Smooth muscle cell (in vitro differentiated cells): ENCODE measurements around the gene ANAPC7. TPM values are rescaled to one million over a fixed set of nuclear protein-coding genes. Genes with fewer than 3 reads are reported as not detected.

Experiments used
- DNase-seq: peaks from one replicate; lab custom pipeline; 2025; ENCODE audit not compliant: unreplicated experiment; lab: John Stamatoyannopoulos, UW
- H2AFZ ChIP-seq: fragments of 200-600 bp; sonication (generic); 2 replicates; pipeline ENCODE4 v1.6.0; 2016; ENCODE audit warnings: antibody characterized with exemption, low read depth, mild to moderate bottlenecking
- H3F3A ChIP-seq: fragments of 200-600 bp; sonication (generic); 2 replicates; pipeline ENCODE4 v1.6.0; 2017; ENCODE audit warnings: antibody characterized with exemption, low read depth
- H3K27ac ChIP-seq: fragments of 200-600 bp; sonication (generic); 2 replicates; pipeline ENCODE4 v1.5.1; 2016; ENCODE audit warnings: low read depth, mild to moderate bottlenecking
- H3K27me3 ChIP-seq: fragments of 200-600 bp; sonication (generic); 2 replicates; pipeline ENCODE4 v1.6.1; 2016; ENCODE audit warnings: low read depth, mild to moderate bottlenecking
- H3K36me3 ChIP-seq: fragments of 200-600 bp; sonication (generic); 2 replicates; pipeline ENCODE4 v1.5.1; 2016; ENCODE audit warnings: low read depth
- H3K4me1 ChIP-seq: fragments of 200-600 bp; sonication (generic); 2 replicates; pipeline ENCODE4 v1.5.1; 2016; ENCODE audit warnings: low read depth
- H3K4me2 ChIP-seq: fragments of 200-600 bp; sonication (generic); 2 replicates; pipeline ENCODE4 v1.6.0; 2016; ENCODE audit warnings: mild to moderate bottlenecking
- H3K4me3 ChIP-seq: fragments of 200-600 bp; sonication (generic); 2 replicates; pipeline ENCODE4 v1.5.1; 2016; ENCODE audit warnings: mild to moderate bottlenecking
- H3K79me2 ChIP-seq: fragments of 200-600 bp; sonication (generic); 2 replicates; pipeline ENCODE4 v1.6.0; 2016; ENCODE audit warnings: low read depth, mild to moderate bottlenecking
- H3K9ac ChIP-seq: fragments of 200-600 bp; sonication (generic); 2 replicates; pipeline ENCODE4 v1.6.0; 2016; ENCODE audit warnings: low read depth
- H3K9me3 ChIP-seq: fragments of 200-600 bp; sonication (generic); replicated peaks from 2 replicates; pipeline ENCODE4 v1.5.1; 2016; ENCODE audit warnings: low read depth
- H4K20me1 ChIP-seq: fragments of 200-600 bp; sonication (generic); 2 replicates; pipeline ENCODE4 v1.6.0; 2016; ENCODE audit warnings: low read depth
- CTCF ChIP-seq: fragments of 200-600 bp; sonication (generic); IDR thresholded peaks from 2 replicates; pipeline ENCODE4 v1.5.1; 2017; ENCODE audit warnings: borderline replicate concordance, mild to moderate bottlenecking, antibody characterized with exemption; ENCODE audit not compliant: insufficient read depth, poor library complexity, severe bottlenecking
- WGBS: methylation state at CpG from one replicate; pipeline ENCODE4 v1.1.7; 2016; ENCODE audit warnings: low lambda C conversion rate; 5-methylcytosine and 5-hydroxymethylcytosine counted together
- polyA plus RNA-seq: library from polyadenylated mRNA; unstranded; fragments of >200 nt; fragmentation: Nextera tagmentation; extraction: Ambion mirVana; gene quantifications from 2 replicates; pipeline ENCODE4 v1.2.1, GENCODE V29; 2016
- total RNA-seq: library from RNA; depleted of rRNA; stranded (reverse); fragments of >200 nt; gene quantifications from 2 replicates; pipeline ENCODE4 v1.2.3, GENCODE V29; 2014

The ANAPC7 gene
- total and polyA plus RNA-seq, 2 experiments from 2014 or later: 22.1 to 36.8 TPM

- WGBS: 95% methylated on average over 7 of the region's 7 CpGs
- no peak overlapping the region for H3K4me3 ChIP-seq
Observed at GRCh38 chr12:110348431-110349059, 55.0 kb downstream of the ANAPC7 start.

GRCh38 chr12:110347767-110348166 is 55.7 kb downstream of the ANAPC7 start:
- H3K9me3 ChIP-seq: no peaks in the 10 kb centered on the region
- 95% methylated on average over 8 of the region's 8 CpGs for WGBS

More at GRCh38 chr12:110348431-110349059, 55.0 kb downstream of the ANAPC7 start:
- H3K79me2 ChIP-seq: no peaks in the 10 kb centered on the region
- H3F3A ChIP-seq: peaks cover 9% of the 10 kb centered on the region
- no peaks in the 10 kb centered on the region for H3K9me3 ChIP-seq
- no peaks in the 10 kb centered on the region for H3K27me3 ChIP-seq
- no peak overlapping the region for H3K27ac ChIP-seq
- no peak overlapping the region for H2AFZ ChIP-seq
- H3K36me3 ChIP-seq: peaks cover 20% of the 10 kb centered on the region
- DNase-seq: no peak
- H3K4me2 ChIP-seq: no peak overlapping the region
- H3K9ac ChIP-seq: no peak overlapping the region
- peaks cover 16% of the 10 kb centered on the region for H4K20me1 ChIP-seq
- no peaks in the 10 kb centered on the region for H3K4me1 ChIP-seq
- no peak for TF ChIP-seq CTCF

GRCh38 chr12:110345963-110346362 is 57.5 kb downstream of the ANAPC7 start:
- TF ChIP-seq CTCF: no peak
- 94% methylated on average over 12 of the region's 12 CpGs for WGBS
- peak overlapping the region; percentile 8 for H3K9ac ChIP-seq

More at GRCh38 chr12:110347767-110348166, 55.7 kb downstream of the ANAPC7 start:
- no peak for DNase-seq
- Histone ChIP-seq H3K4me1 (no peaks in the 10 kb centered on the region), H3F3A (peaks cover 9% of the 10 kb centered on the region), H3K27ac (no peak overlapping the region), H3K36me3 (peaks cover 28% of the 10 kb centered on the region), H3K27me3 (no peaks in the 10 kb centered on the region), H3K4me3 (no peak overlapping the region), H3K4me2 (no peak overlapping the region), H2AFZ (no peak overlapping the region), H4K20me1 (peaks cover 17% of the 10 kb centered on the region), H3K79me2 (no peaks in the 10 kb centered on the region), H3K9ac (no peak overlapping the region)
- TF ChIP-seq CTCF: no peak

GRCh38 chr12:110345176-110345661 is 58.3 kb downstream of the ANAPC7 start:
- WGBS: 80% methylated on average over 11 of the region's 11 CpGs
- H3K27ac ChIP-seq: peak overlapping the region; percentile 58
- no peaks in the 10 kb centered on the region for H3K27me3 ChIP-seq
- H3K9me3 ChIP-seq: no peaks in the 10 kb centered on the region
- peaks cover 43% of the 10 kb centered on the region for H3K36me3 ChIP-seq
- H3K4me1 ChIP-seq: no peaks in the 10 kb centered on the region
- H3K79me2 ChIP-seq: no peaks in the 10 kb centered on the region
- H3F3A ChIP-seq: peaks cover 9% of the 10 kb centered on the region
- no peak for TF ChIP-seq CTCF
- no peak overlapping the region for H3K4me3 ChIP-seq
- peak overlapping the region; percentile 8 for H3K9ac ChIP-seq
- peaks cover 23% of the 10 kb centered on the region for H4K20me1 ChIP-seq
- H3K4me2 ChIP-seq: no peak overlapping the region
- no peak for DNase-seq
- no peak overlapping the region for H2AFZ ChIP-seq

More at GRCh38 chr12:110345963-110346362, 57.5 kb downstream of the ANAPC7 start:
- no peak overlapping the region for H3K4me2 ChIP-seq
- no peak for DNase-seq
- no peaks in the 10 kb centered on the region for H3K79me2 ChIP-seq
- H4K20me1 ChIP-seq: peaks cover 23% of the 10 kb centered on the region
- peak overlapping the region; percentile 58 for H3K27ac ChIP-seq
- H2AFZ ChIP-seq: no peak overlapping the region
- peaks cover 9% of the 10 kb centered on the region for H3F3A ChIP-seq
- H3K4me3 ChIP-seq: no peak overlapping the region
- no peaks in the 10 kb centered on the region for H3K4me1 ChIP-seq
- no peaks in the 10 kb centered on the region for H3K9me3 ChIP-seq
- H3K36me3 ChIP-seq: peaks cover 38% of the 10 kb centered on the region
- H3K27me3 ChIP-seq: no peaks in the 10 kb centered on the region
